Epidermal melanocyte (primary cell): ENCODE measurements around the gene IL17C.

ENCODE experiments used
- DNase-seq: peaks from one replicate; pipeline ENCODE4 v3.0.0; 2011; ENCODE audit warnings: low spot score; ENCODE audit not compliant: insufficient read length

The IL17C gene

GRCh38 chr16:88638323-88639230 lies at the start of gene IL17C:
TSS of gene IL17C (plus strand) at chr16:88638572. CDS start at chr16:88638642, 70 bp downstream.
- DNase-seq = no peak

GRCh38 chr16:88588754-88589153 lies 49.6 kb upstream of the IL17C start:
- DNase-seq = no peak

- no peak for DNase-seq
Measured at GRCh38 chr16:88589441-88589840, 48.9 kb upstream of the IL17C start.

GRCh38 chr16:88591577-88592021 lies 46.8 kb upstream of the IL17C start:
- DNase-seq = no peak

- no peak for DNase-seq
Measured at GRCh38 chr16:88593061-88593460, 45.3 kb upstream of the IL17C start.

- DNase-seq = no peak
Measured at GRCh38 chr16:88593489-88593888, 44.9 kb upstream of the IL17C start.

GRCh38 chr16:88593910-88594309 lies 44.5 kb upstream of the IL17C start:
- no peak for DNase-seq

- no peak for DNase-seq
Measured at GRCh38 chr16:88595101-88595500, 43.3 kb upstream of the IL17C start.

- no peak for DNase-seq
Measured at GRCh38 chr16:88595921-88596320, 42.5 kb upstream of the IL17C start.

GRCh38 chr16:88596483-88596882 lies 41.9 kb upstream of the IL17C start:
- DNase-seq = no peak

- DNase-seq = no peak
Measured at GRCh38 chr16:88597856-88598491, 40.4 kb upstream of the IL17C start.

GRCh38 chr16:88599092-88599733 lies 39.2 kb upstream of the IL17C start:
- DNase-seq = no peak

GRCh38 chr16:88599825-88600538 lies 38.4 kb upstream of the IL17C start:
- DNase-seq = no peak

GRCh38 chr16:88600539-88600896 lies 37.9 kb upstream of the IL17C start:
- DNase-seq = no peak

GRCh38 chr16:88601313-88602036 lies 36.9 kb upstream of the IL17C start:
- no peak for DNase-seq

GRCh38 chr16:88602091-88602490 lies 36.3 kb upstream of the IL17C start:
- DNase-seq = no peak

- no peak for DNase-seq
Measured at GRCh38 chr16:88605186-88606147, 32.9 kb upstream of the IL17C start.

- no peak for DNase-seq
Measured at GRCh38 chr16:88606148-88606757, 32.1 kb upstream of the IL17C start.

- DNase-seq = no peak
Measured at GRCh38 chr16:88608076-88608475, 30.3 kb upstream of the IL17C start.
